Motor neuron (in vitro differentiated cells): ENCODE results near the gene C9orf152. TPM values are rescaled to one million over a fixed set of nuclear protein-coding genes. Genes with fewer than 3 reads are reported as not detected.

Experiments used
- ATAC-seq, 8 experiments: fragments of 200-7000 bp; cut with Tn5 transposase; replicated peaks in 6 of 8; 2 replicates each; pipeline ENCODE4 v1.8.0; 2021; ENCODE audit warnings: mild to moderate bottlenecking in 8 of 8, moderate library complexity in 8 of 8
- H3K27ac ChIP-seq, 2 donors: fragments of 250-450 bp; sonication (Bioruptor Pico); 2 replicates each; pipeline ENCODE4 v1.9.0; 2021; ENCODE audit warnings: antibody characterized with exemption in 2 of 2, mild to moderate bottlenecking in 2 of 2, moderate library complexity in 1 of 2
- H3K4me1 ChIP-seq, 2 donors: fragments of 250-450 bp; sonication (Bioruptor Pico); replicated peaks in 1 of 2; 2 replicates each; pipeline ENCODE4 v1.6.1; 2021; ENCODE audit warnings: antibody characterized with exemption in 2 of 2, mild to moderate bottlenecking in 2 of 2, moderate library complexity in 1 of 2
- H3K4me3 ChIP-seq, 5 donors: fragments of 250-450 bp; sonication (Bioruptor Pico); 2 replicates each; pipeline ENCODE4 v1.9.0; 2021; ENCODE audit warnings: antibody characterized with exemption in 5 of 5, mild to moderate bottlenecking in 5 of 5, moderate library complexity in 4 of 5
- WGBS, 10 experiments: fragments of 450-650 bp; shearing (Covaris generic); methylation state at CpG; one replicate each; pipeline ENCODE4 v1.0.0; 2022; 5-methylcytosine and 5-hydroxymethylcytosine counted together
- in situ Hi-C, 9 experiments: fragments of 400-800 bp; cut with MboI; loops; one replicate each; pipeline ENCODE4 v1.15.0; 2021; ENCODE audit warnings: low sequenced_read_pairs in 9 of 9, low pct_unique_long_range_greater_than_20kb in 2 of 9; ENCODE audit not compliant: unreplicated experiment in 9 of 9
- total RNA-seq, 8 experiments: library from RNA; unstranded; fragments of 300-600 nt; gene quantifications; 2 replicates each; pipeline versions ENCODE4 v1.2.3 to v1.2.4, GENCODE V29; 2022

Gene C9orf152
- total RNA-seq, 8 experiments from 2014 or later, result 0.18 to 1.9 (median 0.73) TPM; not detected in 2

- no peak for ATAC-seq
- in situ Hi-C loops, result loop anchor here in 6 of 9 experiments (25.0 kb wide), 3 partner anchors 108 to 283 kb away; no protein-coding TSS in a partner anchor
- no peaks in the 10 kb centered on the region for H3K4me1 ChIP-seq
- WGBS, 10 experiments, result 81 to 99% (median 91%) methylated on average over 2 to 9 of the region's 9 CpGs
- H3K27ac ChIP-seq, result no peak overlapping the region
- H3K4me3 ChIP-seq, result no peak overlapping the region
These were observed 37.4 kb downstream of the C9orf152 start for GRCh38 chr9:110170357-110171257.

GRCh38 chr9:110168486-110168885, 39.5 kb downstream of the C9orf152 start:
- Histone ChIP-seq H3K4me1 (no peaks in the 10 kb centered on the region), H3K4me3 (no peak overlapping the region), H3K27ac (no peak overlapping the region)
- no peak for ATAC-seq
- in situ Hi-C loops, result loop anchor here in 6 of 9 experiments (25.0 kb wide), 3 partner anchors 106 to 281 kb away; no protein-coding TSS in a partner anchor
- 75 to 100% (median 92%) methylated on average over 1 to 5 of the region's 5 CpGs for WGBS, 10 experiments

GRCh38 chr9:110161940-110162339, 46.0 kb downstream of the C9orf152 start:
- no peak overlapping the region for H3K4me3 ChIP-seq
- H3K27ac ChIP-seq, result no peak overlapping the region
- no peak for ATAC-seq
- in situ Hi-C loops, result loop anchor here in 6 of 9 experiments (25.0 kb wide), 3 partner anchors 100 to 275 kb away; no protein-coding TSS in a partner anchor
- H3K4me1 ChIP-seq, result peaks cover 5 to 9% of the 10 kb centered on the region in 2 donors
- WGBS, 10 experiments, result 80 to 100% (median 100%) methylated on average over 1 to 3 of the region's 4 CpGs; no CpG with 5 or more reads in 1 of the 10 experiments

GRCh38 chr9:110160685-110161084, 47.3 kb downstream of the C9orf152 start:
- Histone ChIP-seq H3K4me3 (no peak overlapping the region), H3K27ac (no peak overlapping the region), H3K4me1 (peaks cover 5 to 9% of the 10 kb centered on the region in 2 donors)
- WGBS, 10 experiments, result 88 to 100% (median 98%) methylated on average over 1 to 7 of the region's 7 CpGs; no CpG with 5 or more reads in 2 of the 10 experiments
- ATAC-seq, result no peak
- in situ Hi-C loops, result loop anchor here in 6 of 9 experiments (25.0 kb wide), 3 partner anchors 98 to 273 kb away; no protein-coding TSS in a partner anchor

GRCh38 chr9:110160123-110160522, 47.8 kb downstream of the C9orf152 start:
- in situ Hi-C loops, result loop anchor here in 6 of 9 experiments (25.0 kb wide), 3 partner anchors 98 to 273 kb away; no protein-coding TSS in a partner anchor
- ATAC-seq, result no peak

GRCh38 chr9:110157823-110158664, 49.9 kb downstream of the C9orf152 start:
- Histone ChIP-seq H3K4me1 (peaks cover 5 to 9% of the 10 kb centered on the region in 2 donors), H3K27ac (no peak overlapping the region), H3K4me3 (no peak overlapping the region)
- WGBS, 10 experiments, result 13 to 94% (median 40%) methylated on average over 1 to 9 of the region's 9 CpGs; no CpG with 5 or more reads in 1 of the 10 experiments
- ATAC-seq, result peak in 5 of 8 experiments; percentile 51 to 70 (median 65)
- in situ Hi-C loops, result loop anchor here (10.0 to 25.0 kb wide), 6 partner anchors 96 to 583 kb away; no protein-coding TSS in a partner anchor

More at GRCh38 chr9:110160123-110160522, 47.8 kb downstream of the C9orf152 start:
- 80 to 100% (median 100%) methylated on average over 1 of the region's 1 CpG; no CpG with 5 or more reads in 3 of the 10 experiments for WGBS, 10 experiments
- H3K4me1 ChIP-seq, result peaks cover 5 to 9% of the 10 kb centered on the region in 2 donors
- no peak overlapping the region for H3K4me3 ChIP-seq
- no peak overlapping the region for H3K27ac ChIP-seq

- H3K4me1 ChIP-seq, result peaks cover 5 to 9% of the 10 kb centered on the region in 2 donors
- in situ Hi-C loops, result loop anchor here (10.0 to 25.0 kb wide), 6 partner anchors 95 to 582 kb away; no protein-coding TSS in a partner anchor
- peak in 3 of 8 experiments; percentile 65 to 94 (median 91) for ATAC-seq
- H3K4me3 ChIP-seq, result no peak overlapping the region
- WGBS, 10 experiments, result 0 to 100% (median 49%) methylated on average over 1 to 3 of the region's 4 CpGs; no CpG with 5 or more reads in 2 of the 10 experiments
- no peak overlapping the region for H3K27ac ChIP-seq
These were observed 51.1 kb downstream of the C9orf152 start for GRCh38 chr9:110156902-110157301.

- in situ Hi-C loops, result loop anchor here (10.0 to 25.0 kb wide), 6 partner anchors 94 to 582 kb away; no protein-coding TSS in a partner anchor
- H3K27ac ChIP-seq, result no peak overlapping the region
- H3K4me1 ChIP-seq, result peaks cover 5 to 9% of the 10 kb centered on the region in 2 donors
- no peak for ATAC-seq
- H3K4me3 ChIP-seq, result no peak overlapping the region
- WGBS, 10 experiments, result 66 to 100% (median 75%) methylated on average over 1 to 6 of the region's 9 CpGs; no CpG with 5 or more reads in 2 of the 10 experiments
These were observed 51.5 kb downstream of the C9orf152 start for GRCh38 chr9:110156416-110156815.

- Histone ChIP-seq H3K4me3 (no peak overlapping the region), H3K4me1 (peaks cover 5 to 9% of the 10 kb centered on the region in 2 donors), H3K27ac (no peak overlapping the region)
- no peak for ATAC-seq
- WGBS, 10 experiments, result 90 to 100% (median 100%) methylated on average over 1 to 3 of the region's 3 CpGs; no CpG with 5 or more reads in 4 of the 10 experiments
- in situ Hi-C loops, result loop anchor here (10.0 to 25.0 kb wide), 6 partner anchors 93 to 581 kb away; no protein-coding TSS in a partner anchor
These were observed 52.2 kb downstream of the C9orf152 start for GRCh38 chr9:110155751-110156150.

- Histone ChIP-seq H3K4me1 (peaks cover 5 to 10% of the 10 kb centered on the region in 2 donors), H3K27ac (no peak overlapping the region), H3K4me3 (no peak overlapping the region)
- in situ Hi-C loops, result loop anchor here (10.0 to 25.0 kb wide), 6 partner anchors 91 to 579 kb away; no protein-coding TSS in a partner anchor
- 43 to 100% (median 80%) methylated on average over 1 to 2 of the region's 2 CpGs; no CpG with 5 or more reads in 1 of the 10 experiments for whole genome bisulfite sequencing, 10 experiments
- ATAC-seq, result no peak
These were observed 54.5 kb downstream of the C9orf152 start for GRCh38 chr9:110153431-110153830.

- peaks cover 1 to 4% of the 10 kb centered on the region in 2 donors for H3K4me1 ChIP-seq
- peak in 7 of 8 experiments; percentile 7 to 87 (median 76) for ATAC-seq
- no peak overlapping the region for H3K4me3 ChIP-seq
- 40 to 100% (median 64%) methylated on average over 1 to 3 of the region's 3 CpGs; no CpG with 5 or more reads in 4 of the 10 experiments for WGBS, 10 experiments
- H3K27ac ChIP-seq, result no peak overlapping the region
- in situ Hi-C loops, result loop anchor here (10.0 to 25.0 kb wide), 6 partner anchors 91 to 578 kb away; no protein-coding TSS in a partner anchor
These were observed 55.1 kb downstream of the C9orf152 start for GRCh38 chr9:110152704-110153374.
